Neuronal stem cell (in vitro differentiated cells): Measurements from ENCODE around the gene TDO2.

Source experiments
- DNase-seq: peaks from one replicate; pipeline ENCODE4 v3.0.0-alpha.2; 2013; ENCODE audit warnings: low spot score
- H2AFZ ChIP-seq: one replicate; pipeline ENCODE4 v1.6.1; 2013; ENCODE audit warnings: mild to moderate bottlenecking, low read length, inconsistent platforms
- H2AK5ac ChIP-seq: 2 replicates; pipeline ENCODE4 v1.6.1; 2013; ENCODE audit warnings: low read depth, mild to moderate bottlenecking, inconsistent platforms, low read length, moderate library complexity, mixed read lengths
- H2BK120ac ChIP-seq: 2 replicates; pipeline ENCODE4 v1.6.1; 2013; ENCODE audit warnings: low read depth, mild to moderate bottlenecking, inconsistent platforms, low read length, moderate library complexity, mixed read lengths
- H2BK12ac ChIP-seq: one replicate; pipeline ENCODE4 v1.6.1; 2013; ENCODE audit warnings: low read length, inconsistent platforms
- H2BK15ac ChIP-seq: 2 replicates; pipeline ENCODE4 v1.6.1; 2013; ENCODE audit warnings: mild to moderate bottlenecking, low read length, inconsistent platforms, mixed read lengths
- H2BK5ac ChIP-seq: one replicate; pipeline ENCODE4 v1.6.1; 2013; ENCODE audit warnings: inconsistent platforms, mild to moderate bottlenecking, low read length, moderate library complexity
- H3K14ac ChIP-seq: one replicate; pipeline ENCODE4 v1.6.1; 2013; ENCODE audit warnings: low read length, inconsistent platforms
- H3K18ac ChIP-seq: 2 replicates; pipeline ENCODE4 v1.6.1; 2013; ENCODE audit warnings: low read length, inconsistent platforms
- H3K23ac ChIP-seq: 2 replicates; pipeline ENCODE4 v1.6.1; 2013; ENCODE audit warnings: low read depth, mild to moderate bottlenecking, mixed read lengths, low read length, inconsistent platforms; ENCODE audit not compliant: poor library complexity
- H3K27ac ChIP-seq: replicated peaks from 3 replicates; pipeline ENCODE4 v1.5.1; 2013; ENCODE audit warnings: low read length, inconsistent platforms
- H3K27me3 ChIP-seq, 3 experiments: 2 replicates each; pipeline ENCODE4 v1.6.1; 2013; ENCODE audit warnings: low read length in 3 of 3, mild to moderate bottlenecking in 2 of 3, inconsistent platforms in 1 of 3, low read depth in 1 of 3, mixed read lengths in 1 of 3, moderate library complexity in 1 of 3; ENCODE audit not compliant: control insufficient read depth in 3 of 3, insufficient read depth in 3 of 3
- H3K36me3 ChIP-seq, 2 donors: replicated peaks in 1 of 2; 2 replicates each; pipeline ENCODE4 v1.6.1; 2013; ENCODE audit warnings: low read length in 2 of 2; ENCODE audit not compliant: control insufficient read depth in 2 of 2, insufficient read depth in 2 of 2
- H3K4ac ChIP-seq: 2 replicates; pipeline ENCODE4 v1.6.1; 2013; ENCODE audit warnings: inconsistent platforms, mild to moderate bottlenecking, low read length, moderate library complexity
- H3K4me1 ChIP-seq, 2 donors: 1 replicate in 1 of 2; 2 replicates in 1 of 2; pipeline ENCODE4 v1.6.1; 2013; ENCODE audit warnings: low read length in 2 of 2, low read depth in 1 of 2; ENCODE audit not compliant: control insufficient read depth in 2 of 2, insufficient read depth in 1 of 2
- H3K4me2 ChIP-seq: one replicate; pipeline ENCODE4 v1.6.1; 2013; ENCODE audit warnings: mild to moderate bottlenecking, low read length, inconsistent platforms; ENCODE audit not compliant: insufficient read depth, poor library complexity, severe bottlenecking
- H3K4me3 ChIP-seq, 2 donors: 2 replicates each; pipeline ENCODE4 v1.5.1; 2013; ENCODE audit warnings: low read length in 2 of 2, mild to moderate bottlenecking in 2 of 2, inconsistent platforms in 1 of 2, moderate library complexity in 1 of 2
- H3K79me1 ChIP-seq: one replicate; pipeline ENCODE4 v1.6.1; 2013; ENCODE audit warnings: low read depth, mild to moderate bottlenecking, inconsistent platforms, low read length, moderate library complexity
- H3K9ac ChIP-seq: one replicate; pipeline ENCODE4 v1.6.1; 2013; ENCODE audit warnings: mild to moderate bottlenecking, low read depth, low read length, inconsistent platforms; ENCODE audit not compliant: poor library complexity
- H3K9me3 ChIP-seq, 2 donors: replicated peaks in 1 of 2; 2 replicates each; pipeline versions ENCODE3 to v1.6.1; 2013; ENCODE audit warnings: low read length in 2 of 2, mild to moderate bottlenecking in 2 of 2, inconsistent platforms in 1 of 2, low read depth in 1 of 2, mixed read lengths in 1 of 2, moderate library complexity in 1 of 2; ENCODE audit not compliant: control insufficient read depth in 2 of 2, insufficient read depth in 1 of 2
- H4K8ac ChIP-seq: one replicate; pipeline ENCODE4 v1.6.1; 2013; ENCODE audit warnings: low read depth, mild to moderate bottlenecking, inconsistent platforms, low read length, moderate library complexity
- H4K91ac ChIP-seq: one replicate; pipeline ENCODE4 v1.6.1; 2013; ENCODE audit warnings: low read length, low read depth, mild to moderate bottlenecking, inconsistent platforms; ENCODE audit not compliant: poor library complexity
- WGBS, 2 donors: extraction: QIAGEN DNeasy Blood & Tissue Kit; methylation state at CpG; one replicate each; pipeline ENCODE4 v1.1.7; 2013; ENCODE audit warnings: missing lambda C conversion rate in 2 of 2, mixed read lengths in 1 of 2; ENCODE audit not compliant: insufficient read length in 2 of 2, insufficient replicate concordance in 1 of 2; ENCODE audit errors: extremely low coverage in 2 of 2; 5-methylcytosine and 5-hydroxymethylcytosine counted together

Gene TDO2

GRCh38 chr4:155950461-155950860 is 47.0 kb downstream of the TDO2 start:
- H3K23ac ChIP-seq: no peak overlapping the region
- WGBS, 2 donors: no CpG with 5 or more reads among the region's 6 CpGs
- no peak overlapping the region for H3K18ac ChIP-seq
- no peak overlapping the region for H3K4me2 ChIP-seq
- no peak for DNase-seq
- no peak overlapping the region for H4K91ac ChIP-seq
- no peaks in the 10 kb centered on the region for H3K79me1 ChIP-seq
- H3K9ac ChIP-seq: no peak overlapping the region
- no peak overlapping the region for H3K4ac ChIP-seq
- H2BK120ac ChIP-seq: no peak overlapping the region
- no peak overlapping the region for H4K8ac ChIP-seq
- H2BK5ac ChIP-seq: no peak overlapping the region
- no peaks in the 10 kb centered on the region for H3K9me3 ChIP-seq
- no peaks in the 10 kb centered on the region for H3K36me3 ChIP-seq
- no peaks in the 10 kb centered on the region for H3K27me3 ChIP-seq
- no peak overlapping the region for H3K27ac ChIP-seq
- no peak overlapping the region for H2BK12ac ChIP-seq
- no peak overlapping the region for H3K14ac ChIP-seq
- H2AK5ac ChIP-seq: no peak overlapping the region
- no peak overlapping the region for H2AFZ ChIP-seq
- H3K4me1 ChIP-seq: no peaks in the 10 kb centered on the region
- no peak overlapping the region for H3K4me3 ChIP-seq
- H2BK15ac ChIP-seq: no peak overlapping the region

- WGBS, 2 donors: no CpG with 5 or more reads among the region's 6 CpGs
- H2AFZ ChIP-seq: no peak overlapping the region
These were observed 49.0 kb downstream of the TDO2 start for GRCh38 chr4:155952501-155952901.

GRCh38 chr4:155953151-155954117 is 49.9 kb downstream of the TDO2 start, which contains the start of gene CTSO:
TSS of gene CTSO (minus strand) at chr4:155953866. CDS start at chr4:155953847, 19 bp downstream.
- Histone ChIP-seq H4K8ac (peak within 1 kb of the TSS; percentile 92), H3K9me3 (no peaks in the 10 kb centered on the region), H2BK12ac (no peak within 1 kb of the TSS), H3K4me1 (no peaks in the 10 kb centered on the region), H3K27me3 (no peaks in the 10 kb centered on the region), H2AK5ac (peak within 1 kb of the TSS; percentile 36), H3K18ac (peak within 1 kb of the TSS; percentile 93), H3K4me2 (peak within 1 kb of the TSS; percentile 69), H3K14ac (peak within 1 kb of the TSS; percentile 82), H4K91ac (no peak within 1 kb of the TSS), H3K4me3 (peak within 1 kb of the TSS; percentile 12 to 85), H3K79me1 (no peaks in the 10 kb centered on the region), H2BK5ac (peak within 1 kb of the TSS; percentile 15), H3K9ac (peak within 1 kb of the TSS; percentile 93), H3K23ac (peak within 1 kb of the TSS; percentile 85), H3K27ac (peak within 1 kb of the TSS; percentile 32), H2BK15ac (peak within 1 kb of the TSS; percentile 67), H2AFZ (peak within 1 kb of the TSS; percentile 75), H2BK120ac (no peak within 1 kb of the TSS), H3K4ac (peak within 1 kb of the TSS; percentile 14), H3K36me3 (no peaks in the 10 kb centered on the region)
- peak; percentile 48 for DNase-seq
- no CpG with 5 or more reads among the region's 58 CpGs for WGBS, 2 donors

More at GRCh38 chr4:155952501-155952901, 49.0 kb downstream of the TDO2 start:
- Histone ChIP-seq H2BK15ac (no peak overlapping the region), H3K27me3 (no peaks in the 10 kb centered on the region), H4K91ac (no peak overlapping the region), H3K9me3 (no peaks in the 10 kb centered on the region), H3K4ac (no peak overlapping the region), H3K4me3 (no peak overlapping the region), H3K79me1 (no peaks in the 10 kb centered on the region), H2AK5ac (no peak overlapping the region), H3K9ac (no peak overlapping the region), H2BK120ac (no peak overlapping the region), H3K18ac (no peak overlapping the region), H3K27ac (no peak overlapping the region), H2BK12ac (no peak overlapping the region), H3K4me1 (no peaks in the 10 kb centered on the region), H3K36me3 (no peaks in the 10 kb centered on the region), H3K14ac (no peak overlapping the region), H4K8ac (no peak overlapping the region), H3K23ac (no peak overlapping the region), H3K4me2 (no peak overlapping the region), H2BK5ac (no peak overlapping the region)
- no peak for DNase-seq

- H3K4me1 ChIP-seq: no peaks in the 10 kb centered on the region
- WGBS, 2 donors: no CpG with 5 or more reads among the region's 11 CpGs
- no peak overlapping the region for H3K14ac ChIP-seq
- no peak overlapping the region for H4K91ac ChIP-seq
- H4K8ac ChIP-seq: no peak overlapping the region
- no peak overlapping the region for H3K18ac ChIP-seq
- no peak for DNase-seq
- no peaks in the 10 kb centered on the region for H3K9me3 ChIP-seq
- peak overlapping the region; percentile 75 for H2AFZ ChIP-seq
- H2BK120ac ChIP-seq: no peak overlapping the region
- no peak overlapping the region for H3K23ac ChIP-seq
- H3K79me1 ChIP-seq: no peaks in the 10 kb centered on the region
- peak overlapping the region; percentile 36 for H2AK5ac ChIP-seq
- no peak overlapping the region for H2BK12ac ChIP-seq
- H2BK5ac ChIP-seq: peak overlapping the region; percentile 15
- H3K4ac ChIP-seq: peak overlapping the region; percentile 14
- peak overlapping the region; percentile 69 for H3K4me2 ChIP-seq
- H3K27ac ChIP-seq: no peak overlapping the region
- H3K9ac ChIP-seq: no peak overlapping the region
- no peak overlapping the region for H2BK15ac ChIP-seq
- H3K4me3 ChIP-seq: no peak overlapping the region
- no peaks in the 10 kb centered on the region for H3K27me3 ChIP-seq
- no peaks in the 10 kb centered on the region for H3K36me3 ChIP-seq
These were observed 50.7 kb downstream of the TDO2 start for GRCh38 chr4:155954118-155954685.
